CD4-positive, CD25-positive, alpha-beta regulatory T cell (primary cell): ENCODE results near the gene PIP5K1B. TPM values are rescaled to one million over a fixed set of nuclear protein-coding genes. Genes with fewer than 3 reads are reported as not detected.

Source experiments
- ATAC-seq, 2 donors: fragments of 150-1000 bp; cut with Tn5 transposase; one replicate each; pipeline ENCODE4 v1.10.0; 2021; ENCODE audit warnings: low read depth in 2 of 2, moderate number of reproducible peaks in 2 of 2, moderate library complexity in 1 of 2
- DNase-seq, 3 donors: peaks; one replicate each; pipeline versions ENCODE4 v3.0.0 to v3.0.0-alpha.2; 2012 to 2022; ENCODE audit warnings: mixed read lengths in 1 of 3
- H3K27ac ChIP-seq: one replicate; pipeline ENCODE4 v1.7.0; 2013; ENCODE audit warnings: mild to moderate bottlenecking, low read length; ENCODE audit not compliant: insufficient read depth, poor library complexity, severe bottlenecking
- H3K27me3 ChIP-seq: one replicate; pipeline ENCODE4 v1.7.0; 2013; ENCODE audit warnings: low read length; ENCODE audit not compliant: control insufficient read depth, insufficient read depth
- H3K36me3 ChIP-seq: one replicate; pipeline ENCODE4 v1.7.0; 2013; ENCODE audit warnings: mild to moderate bottlenecking, low read length, moderate library complexity; ENCODE audit not compliant: control insufficient read depth, insufficient read depth
- H3K4me1 ChIP-seq: 2 replicates; pipeline ENCODE4 v1.7.0; 2013; ENCODE audit warnings: mild to moderate bottlenecking, low read length; ENCODE audit not compliant: insufficient read depth, control insufficient read depth, poor library complexity, severe bottlenecking
- H3K4me3 ChIP-seq: one replicate; pipeline ENCODE4 v1.7.0; 2013; ENCODE audit warnings: low read depth, mild to moderate bottlenecking, low read length, moderate library complexity
- H3K9me3 ChIP-seq, 2 experiments: 1 replicate in 1 of 2; 2 replicates in 1 of 2; pipeline ENCODE4 v1.7.0; 2013; ENCODE audit warnings: low read length in 2 of 2, mild to moderate bottlenecking in 1 of 2, moderate library complexity in 1 of 2; ENCODE audit not compliant: control insufficient read depth in 2 of 2
- H3K27ac Mint-ChIP-seq, 3 donors: one replicate each; pipeline ENCODE4 v1.8.0; 2020 to 2022; ENCODE audit warnings: mild to moderate bottlenecking in 3 of 3, mixed read lengths in 3 of 3, moderate library complexity in 2 of 3
- H3K27me3 Mint-ChIP-seq: one replicate; pipeline ENCODE4 v1.8.0; 2022; ENCODE audit warnings: mild to moderate bottlenecking, mixed read lengths
- H3K36me3 Mint-ChIP-seq: one replicate; pipeline ENCODE4 v1.8.0; 2020; ENCODE audit warnings: mixed read lengths
- H3K4me1 Mint-ChIP-seq, 4 donors: one replicate each; pipeline ENCODE4 v1.8.0; 2020 to 2022; ENCODE audit warnings: mixed read lengths in 4 of 4, mild to moderate bottlenecking in 1 of 4
- H3K4me3 Mint-ChIP-seq, 4 donors: one replicate each; pipeline ENCODE4 v1.8.0; 2020 to 2022; ENCODE audit warnings: mild to moderate bottlenecking in 4 of 4, mixed read lengths in 4 of 4, moderate library complexity in 3 of 4
- H3K9me3 Mint-ChIP-seq, 7 donors: one replicate each; pipeline ENCODE4 v1.8.0; 2020 to 2022; ENCODE audit warnings: mixed read lengths in 7 of 7, mild to moderate bottlenecking in 3 of 7, moderate library complexity in 2 of 7
- polyA plus RNA-seq, 4 donors: library from polyadenylated mRNA; unstranded; fragments of 300-500 nt; fragmentation: Illumina TruSeq; gene quantifications; one replicate each; pipeline ENCODE4 v1.2.3, GENCODE V29; 2021
- total RNA-seq: library from RNA; stranded (reverse); gene quantifications from one replicate; pipeline ENCODE4 v1.2.3, GENCODE V29; 2022

PIP5K1B gene
- total and polyA plus RNA-seq, 5 donors from 2014 or later, result 0.47 to 1.9 (median 1.0) TPM

- no peaks in the 10 kb centered on the region for H3K27me3 ChIP-seq
- Mint-ChIP-seq H3K4me3 (no peak overlapping the region), H3K4me1 (no peaks in the 10 kb centered on the region), H3K36me3 (no peaks in the 10 kb centered on the region), H3K9me3 (peaks cover 0 to 1% (median 0%) of the 10 kb centered on the region in 7 donors), H3K27me3 (peaks cover 5% of the 10 kb centered on the region), H3K27ac (no peak overlapping the region)
- DNase-seq, result no peak
- H3K4me1 ChIP-seq, result no peaks in the 10 kb centered on the region
- H3K4me3 ChIP-seq, result no peak overlapping the region
- no peak for ATAC-seq
- no peak overlapping the region for H3K27ac ChIP-seq
- H3K9me3 ChIP-seq, result no peaks in the 10 kb centered on the region
- H3K36me3 ChIP-seq, result no peaks in the 10 kb centered on the region
Observed at GRCh38 chr9:68825762-68826472, 120.9 kb downstream of the PIP5K1B start.

- no peaks in the 10 kb centered on the region for H3K27me3 ChIP-seq
- H3K36me3 ChIP-seq, result no peaks in the 10 kb centered on the region
- DNase-seq (no peak), ATAC-seq (no peak)
- H3K4me1 ChIP-seq, result no peaks in the 10 kb centered on the region
- H3K9me3 Mint-ChIP-seq, result no peaks in the 10 kb centered on the region
- no peaks in the 10 kb centered on the region for H3K36me3 Mint-ChIP-seq
- no peaks in the 10 kb centered on the region for H3K27me3 Mint-ChIP-seq
- no peak overlapping the region for H3K27ac Mint-ChIP-seq
- H3K4me3 ChIP-seq, result no peak overlapping the region
- no peak overlapping the region for H3K27ac ChIP-seq
- H3K4me3 Mint-ChIP-seq, result no peak overlapping the region
- H3K4me1 Mint-ChIP-seq, result no peaks in the 10 kb centered on the region
- no peaks in the 10 kb centered on the region for H3K9me3 ChIP-seq
Observed at GRCh38 chr9:68827837-68828744, 123.1 kb downstream of the PIP5K1B start.

- H3K27me3 Mint-ChIP-seq, result no peaks in the 10 kb centered on the region
Observed at GRCh38 chr9:68832101-68832500, 127.1 kb downstream of the PIP5K1B start.

GRCh38 chr9:68832861-68833518, 128.0 kb downstream of the PIP5K1B start:
- Mint-ChIP-seq H3K9me3 (no peaks in the 10 kb centered on the region), H3K36me3 (no peaks in the 10 kb centered on the region)

More at GRCh38 chr9:68832101-68832500, 127.1 kb downstream of the PIP5K1B start:
- Histone ChIP-seq H3K9me3 (no peaks in the 10 kb centered on the region), H3K27ac (no peak overlapping the region), H3K4me1 (no peaks in the 10 kb centered on the region), H3K4me3 (no peak overlapping the region), H3K27me3 (no peaks in the 10 kb centered on the region), H3K36me3 (no peaks in the 10 kb centered on the region)
- no peak overlapping the region for H3K4me3 Mint-ChIP-seq
- H3K36me3 Mint-ChIP-seq, result no peaks in the 10 kb centered on the region
- ATAC-seq, result no peak
- H3K9me3 Mint-ChIP-seq, result no peaks in the 10 kb centered on the region
- no peak for DNase-seq
- no peaks in the 10 kb centered on the region for H3K4me1 Mint-ChIP-seq
- no peak overlapping the region for H3K27ac Mint-ChIP-seq

GRCh38 chr9:68834931-68835520, 130.0 kb downstream of the PIP5K1B start:
- peak overlapping the region in 1 of 3 donors; percentile 11 for H3K27ac Mint-ChIP-seq
- ATAC-seq (no peak), DNase-seq (no peak)
- no peaks in the 10 kb centered on the region for H3K36me3 Mint-ChIP-seq
- H3K36me3 ChIP-seq, result no peaks in the 10 kb centered on the region
- H3K4me1 ChIP-seq, result no peaks in the 10 kb centered on the region
- H3K27me3 ChIP-seq, result no peaks in the 10 kb centered on the region
- no peak overlapping the region for H3K4me3 ChIP-seq
- no peaks in the 10 kb centered on the region for H3K9me3 ChIP-seq
- no peaks in the 10 kb centered on the region for H3K4me1 Mint-ChIP-seq
- no peak overlapping the region for H3K4me3 Mint-ChIP-seq
- H3K27me3 Mint-ChIP-seq, result no peaks in the 10 kb centered on the region
- no peak overlapping the region for H3K27ac ChIP-seq
- H3K9me3 Mint-ChIP-seq, result no peaks in the 10 kb centered on the region

More at GRCh38 chr9:68832861-68833518, 128.0 kb downstream of the PIP5K1B start:
- H3K4me3 Mint-ChIP-seq, result no peak overlapping the region
- no peaks in the 10 kb centered on the region for H3K9me3 ChIP-seq
- DNase-seq (no peak), ATAC-seq (no peak)
- no peaks in the 10 kb centered on the region for H3K4me1 Mint-ChIP-seq
- no peak overlapping the region for H3K4me3 ChIP-seq
- no peaks in the 10 kb centered on the region for H3K36me3 ChIP-seq
- H3K27me3 Mint-ChIP-seq, result no peaks in the 10 kb centered on the region
- H3K27ac ChIP-seq, result no peak overlapping the region
- H3K27me3 ChIP-seq, result no peaks in the 10 kb centered on the region
- no peak overlapping the region for H3K27ac Mint-ChIP-seq
- H3K4me1 ChIP-seq, result no peaks in the 10 kb centered on the region

GRCh38 chr9:68836788-68837187, 131.7 kb downstream of the PIP5K1B start:
- H3K4me3 Mint-ChIP-seq, result no peak overlapping the region
- H3K9me3 Mint-ChIP-seq, result no peaks in the 10 kb centered on the region
- Histone ChIP-seq H3K4me1 (no peaks in the 10 kb centered on the region), H3K27me3 (no peaks in the 10 kb centered on the region), H3K4me3 (no peak overlapping the region), H3K36me3 (no peaks in the 10 kb centered on the region), H3K27ac (no peak overlapping the region), H3K9me3 (no peaks in the 10 kb centered on the region)
- no peaks in the 10 kb centered on the region for H3K27me3 Mint-ChIP-seq
- H3K36me3 Mint-ChIP-seq, result no peaks in the 10 kb centered on the region
- H3K27ac Mint-ChIP-seq, result no peak overlapping the region
- H3K4me1 Mint-ChIP-seq, result no peaks in the 10 kb centered on the region
- DNase-seq (no peak), ATAC-seq (no peak)

- no peaks in the 10 kb centered on the region for H3K4me1 Mint-ChIP-seq
- no peak for ATAC-seq
Observed at GRCh38 chr9:68838245-68838644, 133.2 kb downstream of the PIP5K1B start.

More at GRCh38 chr9:68838245-68838644, 133.2 kb downstream of the PIP5K1B start:
- no peaks in the 10 kb centered on the region for H3K9me3 Mint-ChIP-seq
- Histone ChIP-seq H3K4me1 (no peaks in the 10 kb centered on the region), H3K9me3 (no peaks in the 10 kb centered on the region), H3K4me3 (no peak overlapping the region), H3K27ac (no peak overlapping the region), H3K36me3 (no peaks in the 10 kb centered on the region), H3K27me3 (no peaks in the 10 kb centered on the region)
- H3K4me3 Mint-ChIP-seq, result no peak overlapping the region
- no peaks in the 10 kb centered on the region for H3K36me3 Mint-ChIP-seq
- no peak for DNase-seq
- no peaks in the 10 kb centered on the region for H3K27me3 Mint-ChIP-seq
- H3K27ac Mint-ChIP-seq, result no peak overlapping the region
